Stimulated activated naive B cell treated with anti-CD40 and anti-IgM and Interleukin-4, amounts not matched to agents 10 μg/mL and 1 μg/mL and 100 μg/mL, for 72 hours (primary cell): ENCODE data around the gene PPP1R13L.
"Not testable (repeated sequence)": the region's sequence is repeated elsewhere in the genome, so short reads cannot be mapped to it uniquely, and the experiment has no call there.

Experiments used
- ATAC-seq, 2 donors: fragments of 150-1000 bp; cut with Tn5 transposase; replicated peaks; 2 replicates each; pipeline ENCODE4 v1.10.0; 2021; ENCODE audit warnings: moderate library complexity in 1 of 2
- DNase-seq: peaks from one replicate; pipeline ENCODE4 v3.0.0; 2021
- H3K27ac Mint-ChIP-seq: one replicate; pipeline ENCODE4 v1.8.0; 2022; ENCODE audit warnings: mild to moderate bottlenecking, mixed read lengths
- H3K27me3 Mint-ChIP-seq, 2 donors: one replicate each; pipeline ENCODE4 v1.8.0; 2022; ENCODE audit warnings: mixed read lengths in 2 of 2
- H3K36me3 Mint-ChIP-seq, 2 donors: one replicate each; pipeline ENCODE4 v1.8.0; 2022; ENCODE audit warnings: mixed read lengths in 2 of 2, mild to moderate bottlenecking in 1 of 2
- H3K4me1 Mint-ChIP-seq, 2 donors: one replicate each; pipeline ENCODE4 v1.8.0; 2022; ENCODE audit warnings: mixed read lengths in 2 of 2, mild to moderate bottlenecking in 1 of 2
- H3K4me3 Mint-ChIP-seq, 2 donors: one replicate each; pipeline ENCODE4 v1.8.0; 2022; ENCODE audit warnings: mild to moderate bottlenecking in 2 of 2, mixed read lengths in 2 of 2, moderate library complexity in 1 of 2
- H3K9me3 Mint-ChIP-seq, 2 donors: one replicate each; pipeline ENCODE4 v1.8.0; 2022; ENCODE audit warnings: mixed read lengths in 2 of 2, mild to moderate bottlenecking in 1 of 2

PPP1R13L gene

DNA sequence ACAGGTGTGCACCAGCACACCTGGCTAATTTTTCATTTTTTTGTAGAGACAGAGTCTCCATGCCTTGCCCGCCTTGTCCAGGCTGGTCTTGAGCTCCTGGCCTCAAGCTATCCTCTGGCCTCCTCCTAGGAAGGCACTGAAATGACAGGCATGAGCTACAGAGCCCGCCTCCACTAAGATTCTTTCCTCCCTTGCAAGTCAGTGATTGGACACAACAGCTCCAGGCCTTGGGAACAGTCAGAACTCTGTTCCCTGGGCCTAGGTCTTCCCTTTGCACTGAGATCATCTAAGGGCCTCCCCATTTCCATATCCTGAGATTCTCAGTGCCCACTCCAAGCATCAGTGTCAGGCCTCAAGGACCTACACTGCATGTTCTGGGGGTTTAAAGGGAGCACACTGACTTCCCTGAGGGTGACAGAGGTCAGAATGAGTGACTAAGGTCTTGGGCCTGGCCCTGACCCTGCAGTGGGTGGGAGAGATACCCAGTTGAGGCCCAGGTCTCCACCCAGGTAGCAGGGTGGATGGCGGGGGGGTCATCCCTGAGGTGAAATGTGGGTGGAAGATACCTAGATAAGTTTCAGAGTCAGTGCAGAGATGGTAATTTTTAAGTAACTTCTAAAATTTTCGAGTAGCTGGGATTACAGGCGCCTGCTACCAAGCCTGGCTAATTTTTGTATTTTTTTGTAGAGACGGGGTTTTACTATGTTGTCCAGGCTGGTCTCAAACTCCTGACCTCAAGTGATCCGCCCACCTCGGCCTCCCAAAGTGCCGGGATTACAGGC lies 36.2 kb upstream of the PPP1R13L start:
- H3K4me1 Mint-ChIP-seq: peaks cover 42 to 52% of the 10 kb centered on the region in 2 donors

DNA sequence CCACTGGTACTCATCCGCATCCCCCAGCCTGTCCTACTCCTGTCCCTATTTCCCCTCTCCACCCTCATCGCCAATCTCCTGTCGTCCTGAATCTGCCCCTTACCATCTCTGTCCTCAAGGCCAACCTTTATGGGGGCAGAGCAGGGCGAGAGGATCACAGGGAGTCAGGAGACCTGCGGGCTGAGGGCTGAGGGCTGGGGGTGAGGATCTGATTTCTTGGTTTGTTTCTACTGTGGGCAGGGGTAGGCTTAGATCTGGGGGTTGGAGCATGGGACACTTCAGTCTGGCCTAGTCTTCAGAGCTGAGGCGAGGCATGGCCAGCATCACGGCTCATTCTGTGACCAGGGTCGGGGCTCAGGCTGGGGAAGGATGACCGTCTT lies 35.4 kb upstream of the PPP1R13L start:
- DNase-seq (no peak), ATAC-seq (no peak)
- Mint-ChIP-seq H3K4me1 (peaks cover 38 to 46% of the 10 kb centered on the region in 2 donors), H3K27me3 (no peaks in the 10 kb centered on the region), H3K36me3 (no peaks in the 10 kb centered on the region), H3K9me3 (no peaks in the 10 kb centered on the region), H3K27ac (peak overlapping the region; percentile 63), H3K4me3 (peak overlapping the region; percentile 80 to 83)

More for the DNA sequence above, 36.2 kb upstream of the PPP1R13L start:
- Mint-ChIP-seq H3K36me3 (peaks cover 0 to 3% of the 10 kb centered on the region in 2 donors), H3K27me3 (no peaks in the 10 kb centered on the region), H3K9me3 (no peaks in the 10 kb centered on the region), H3K4me3 (peak overlapping the region; percentile 80 to 83), H3K27ac (no peak overlapping the region)
- no peak for DNase-seq
- ATAC-seq: no peak

DNA sequence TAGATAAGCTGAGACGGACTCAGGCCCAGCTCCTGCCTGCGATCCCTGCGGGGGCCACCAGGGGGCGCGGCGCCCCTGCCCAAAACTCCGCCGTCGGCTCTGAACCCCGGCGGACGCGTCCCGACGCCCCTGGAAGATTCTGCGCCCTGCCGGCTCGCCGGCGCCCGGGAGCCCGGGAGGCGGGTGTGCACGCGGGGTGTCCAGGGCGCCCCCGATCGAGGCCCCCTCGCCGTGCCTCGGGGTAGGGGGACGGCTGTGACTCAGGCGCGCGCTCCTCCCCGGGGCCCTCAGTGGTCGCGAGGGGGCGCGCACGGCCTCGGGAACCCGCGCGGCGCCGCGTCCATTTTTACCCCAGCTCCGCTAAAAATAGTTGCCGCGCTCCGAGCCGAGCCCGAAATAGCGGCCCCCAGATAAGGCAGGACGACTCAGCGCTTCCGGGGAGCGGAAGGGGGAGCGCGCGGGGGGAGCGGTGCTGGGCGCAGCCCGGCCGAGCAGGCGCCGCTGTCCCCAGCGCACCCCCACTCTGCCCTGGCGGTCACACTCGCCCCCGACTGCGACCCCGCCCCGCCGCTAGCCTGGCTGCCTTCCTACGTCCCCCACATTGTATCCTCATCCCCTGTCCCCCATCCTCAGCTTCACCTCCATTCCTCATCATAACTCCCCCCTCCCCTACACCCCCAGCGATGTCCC lies 34.8 kb upstream of the PPP1R13L start:
- Mint-ChIP-seq H3K9me3 (no peaks in the 10 kb centered on the region), H3K4me1 (peaks cover 33 to 41% of the 10 kb centered on the region in 2 donors), H3K27ac (peak overlapping the region; percentile 63), H3K27me3 (no peaks in the 10 kb centered on the region), H3K36me3 (no peaks in the 10 kb centered on the region), H3K4me3 (peak overlapping the region; percentile 80 to 83)
- peak; percentile 74 for DNase-seq
- peak; percentile 61 to 72 for ATAC-seq

DNA sequence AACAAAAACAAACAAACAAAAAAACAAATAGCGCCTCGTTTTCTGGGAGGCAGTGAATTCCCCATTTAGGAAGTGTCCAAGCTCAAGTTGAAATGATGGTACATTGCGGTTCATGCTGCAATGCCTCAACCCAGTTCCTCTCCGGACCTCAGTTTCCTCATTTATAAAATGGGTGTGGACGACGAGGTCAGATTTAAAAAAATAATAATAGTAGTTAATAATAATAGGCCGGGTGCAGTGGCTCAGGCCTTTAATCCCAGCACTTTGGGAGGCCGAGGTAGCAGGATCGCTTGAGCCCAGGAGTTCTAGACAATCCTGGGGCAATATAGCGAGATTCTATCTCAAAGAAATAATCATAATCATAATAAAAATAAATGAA lies 34.3 kb upstream of the PPP1R13L start:
- H3K27ac Mint-ChIP-seq: no peak overlapping the region
- H3K27me3 Mint-ChIP-seq: no peaks in the 10 kb centered on the region
- peak overlapping the region; percentile 80 to 83 for H3K4me3 Mint-ChIP-seq
- H3K4me1 Mint-ChIP-seq: peaks cover 28 to 35% of the 10 kb centered on the region in 2 donors
- DNase-seq (no peak), ATAC-seq (no peak)
- H3K36me3 Mint-ChIP-seq: no peaks in the 10 kb centered on the region
- H3K9me3 Mint-ChIP-seq: no peaks in the 10 kb centered on the region

DNA sequence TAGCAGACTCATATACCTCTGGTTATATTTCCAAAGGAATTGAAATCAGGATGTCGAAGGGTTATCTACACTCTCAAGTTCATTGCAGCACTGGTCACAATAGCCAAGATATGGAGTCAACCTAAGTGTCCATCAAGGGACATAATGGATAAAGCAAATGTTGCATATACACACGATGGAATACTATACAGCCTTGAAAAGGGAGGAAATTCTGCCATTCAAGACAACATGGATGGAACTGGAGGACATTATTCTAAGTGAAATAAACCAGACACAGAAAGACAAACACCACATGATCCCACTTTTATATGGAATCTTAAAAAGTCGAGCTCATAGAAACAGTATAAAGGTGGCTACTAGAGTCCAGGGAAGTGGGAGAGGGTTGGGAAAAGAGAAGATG lies 32.5 kb upstream of the PPP1R13L start:
- Mint-ChIP-seq H3K4me3 (no peak overlapping the region), H3K36me3 (no peaks in the 10 kb centered on the region), H3K27me3 (no peaks in the 10 kb centered on the region), H3K27ac (no peak overlapping the region), H3K9me3 (no peaks in the 10 kb centered on the region), H3K4me1 (peaks cover 14 to 17% of the 10 kb centered on the region in 2 donors)
- no peak for ATAC-seq
- no peak for DNase-seq

DNA sequence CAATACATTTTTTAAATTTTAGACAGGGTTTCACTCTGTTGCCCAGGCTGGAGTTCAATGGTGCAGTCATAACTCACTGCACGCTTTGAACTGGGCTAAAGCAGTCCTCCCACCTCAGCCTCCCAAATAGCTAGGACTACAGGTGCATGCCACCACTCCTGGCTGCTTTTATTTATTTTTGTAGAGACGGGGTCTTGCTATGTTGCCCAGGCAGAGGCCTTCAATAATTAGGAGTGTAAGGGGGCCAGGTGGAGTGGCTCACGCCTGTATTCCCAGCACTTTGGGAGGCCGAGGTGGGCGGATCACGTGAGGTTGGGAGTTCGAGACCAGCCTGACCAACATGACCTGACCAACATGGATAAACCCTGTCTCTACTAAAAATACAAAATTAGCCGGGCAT lies 27.7 kb upstream of the PPP1R13L start:
- not testable (repeated sequence) for H3K27ac Mint-ChIP-seq, ATAC-seq, DNase-seq

DNA sequence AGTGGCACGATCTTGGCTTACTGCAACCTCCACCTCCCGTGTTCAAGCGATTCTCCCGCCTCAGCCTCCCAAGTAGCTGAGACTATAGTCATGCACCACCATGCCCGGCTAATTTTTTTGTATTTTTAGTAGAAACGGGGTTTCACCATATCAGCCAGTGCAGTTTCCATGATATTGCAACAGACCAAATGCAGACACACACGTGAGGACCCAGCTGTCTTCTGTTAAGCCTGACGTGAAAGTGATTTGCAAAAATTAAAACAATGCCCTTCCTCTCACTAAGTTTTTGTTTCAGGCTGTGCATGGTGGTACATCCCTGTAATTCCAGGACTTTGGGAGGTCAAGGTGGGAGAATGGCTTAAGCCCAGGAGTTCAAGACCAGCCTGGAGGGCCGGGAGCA lies 26.1 kb upstream of the PPP1R13L start:
- not testable (repeated sequence) for DNase-seq, H3K27me3 Mint-ChIP-seq, H3K9me3 Mint-ChIP-seq, H3K36me3 Mint-ChIP-seq, H3K27ac Mint-ChIP-seq, H3K4me3 Mint-ChIP-seq
- peak; percentile 36 to 44 for ATAC-seq
- H3K4me1 Mint-ChIP-seq: peaks cover 3 to 19% of the 10 kb centered on the region in 2 donors

More for the DNA sequence above, 27.7 kb upstream of the PPP1R13L start:
- H3K4me1 Mint-ChIP-seq: peaks cover 3 to 11% of the 10 kb centered on the region in 2 donors
- not testable (repeated sequence) for H3K36me3 Mint-ChIP-seq, H3K9me3 Mint-ChIP-seq, H3K4me3 Mint-ChIP-seq, H3K27me3 Mint-ChIP-seq

DNA sequence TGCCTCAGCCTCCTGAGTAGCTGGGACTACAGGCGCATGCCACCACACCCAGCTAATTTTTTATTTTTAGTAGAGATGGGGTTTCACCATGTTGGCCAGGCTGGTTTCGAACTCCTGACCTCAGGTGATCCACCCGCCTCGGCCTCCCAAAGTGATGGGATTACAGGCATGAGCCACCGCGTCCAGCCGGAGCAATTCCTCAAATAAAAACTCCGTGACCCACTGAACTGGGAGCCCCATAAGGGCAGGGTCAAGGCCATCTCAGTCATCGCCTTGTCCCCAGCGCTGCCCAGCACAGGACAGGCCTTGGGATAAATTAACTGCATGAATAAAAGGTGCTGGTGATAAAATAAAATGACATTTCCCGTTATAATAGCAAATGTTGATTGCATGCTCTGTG lies 25.0 kb upstream of the PPP1R13L start:
- not testable (repeated sequence) for DNase-seq, H3K36me3 Mint-ChIP-seq, H3K9me3 Mint-ChIP-seq, ATAC-seq, H3K27ac Mint-ChIP-seq, H3K27me3 Mint-ChIP-seq, H3K4me3 Mint-ChIP-seq
- peaks cover 5 to 19% of the 10 kb centered on the region in 2 donors for H3K4me1 Mint-ChIP-seq

DNA sequence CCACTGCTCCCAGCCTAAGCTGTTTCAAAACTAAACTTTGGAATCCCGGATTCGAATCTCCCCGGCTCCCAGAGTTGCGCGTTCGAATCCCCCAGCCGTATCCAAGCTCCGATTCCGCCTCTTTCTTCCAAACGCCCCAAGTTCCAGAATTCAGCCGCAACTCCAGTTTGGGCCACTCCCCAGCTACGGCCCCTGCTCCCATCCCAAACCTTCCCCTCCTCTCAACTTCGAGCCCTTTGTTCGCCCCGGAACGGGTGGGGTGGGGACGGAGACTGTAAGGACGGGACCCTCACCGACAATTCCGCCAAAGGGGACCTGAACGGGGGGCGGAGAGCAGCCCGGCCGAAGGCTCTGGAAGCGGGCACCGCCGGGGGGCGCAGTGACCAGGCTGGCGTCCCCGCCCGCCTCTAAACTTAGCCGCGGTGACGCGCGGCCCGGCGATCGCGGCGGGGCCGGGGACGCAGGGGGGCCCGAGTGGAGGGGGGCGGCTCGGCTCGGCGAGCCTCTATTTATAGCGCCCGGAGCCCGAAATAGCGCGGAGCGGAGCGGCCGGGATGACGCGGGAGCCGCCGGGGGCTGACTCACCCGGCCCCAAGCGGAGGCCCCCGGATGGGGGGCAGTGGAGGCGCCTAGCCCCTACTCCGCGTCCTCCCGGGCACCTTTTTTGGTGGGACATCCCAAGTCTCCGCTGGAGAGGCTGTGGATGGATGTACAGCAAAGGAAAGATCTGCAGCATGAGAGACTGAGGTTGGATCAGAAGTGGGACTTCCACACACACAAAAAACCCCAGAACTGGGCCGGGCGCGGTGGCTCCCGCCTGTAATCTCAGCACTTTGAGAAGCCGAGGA lies 23.7 kb upstream of the PPP1R13L start:
- H3K4me1 Mint-ChIP-seq: peaks cover 9 to 30% of the 10 kb centered on the region in 2 donors
- peaks cover 6 to 8% of the 10 kb centered on the region in 2 donors for H3K27me3 Mint-ChIP-seq
- peaks cover 0 to 1% of the 10 kb centered on the region in 2 donors for H3K36me3 Mint-ChIP-seq
- ATAC-seq (no peak), DNase-seq (no peak)
- H3K4me3 Mint-ChIP-seq: peak overlapping the region; percentile 84 to 87
- H3K27ac Mint-ChIP-seq: no peak overlapping the region
- H3K9me3 Mint-ChIP-seq: no peaks in the 10 kb centered on the region

DNA sequence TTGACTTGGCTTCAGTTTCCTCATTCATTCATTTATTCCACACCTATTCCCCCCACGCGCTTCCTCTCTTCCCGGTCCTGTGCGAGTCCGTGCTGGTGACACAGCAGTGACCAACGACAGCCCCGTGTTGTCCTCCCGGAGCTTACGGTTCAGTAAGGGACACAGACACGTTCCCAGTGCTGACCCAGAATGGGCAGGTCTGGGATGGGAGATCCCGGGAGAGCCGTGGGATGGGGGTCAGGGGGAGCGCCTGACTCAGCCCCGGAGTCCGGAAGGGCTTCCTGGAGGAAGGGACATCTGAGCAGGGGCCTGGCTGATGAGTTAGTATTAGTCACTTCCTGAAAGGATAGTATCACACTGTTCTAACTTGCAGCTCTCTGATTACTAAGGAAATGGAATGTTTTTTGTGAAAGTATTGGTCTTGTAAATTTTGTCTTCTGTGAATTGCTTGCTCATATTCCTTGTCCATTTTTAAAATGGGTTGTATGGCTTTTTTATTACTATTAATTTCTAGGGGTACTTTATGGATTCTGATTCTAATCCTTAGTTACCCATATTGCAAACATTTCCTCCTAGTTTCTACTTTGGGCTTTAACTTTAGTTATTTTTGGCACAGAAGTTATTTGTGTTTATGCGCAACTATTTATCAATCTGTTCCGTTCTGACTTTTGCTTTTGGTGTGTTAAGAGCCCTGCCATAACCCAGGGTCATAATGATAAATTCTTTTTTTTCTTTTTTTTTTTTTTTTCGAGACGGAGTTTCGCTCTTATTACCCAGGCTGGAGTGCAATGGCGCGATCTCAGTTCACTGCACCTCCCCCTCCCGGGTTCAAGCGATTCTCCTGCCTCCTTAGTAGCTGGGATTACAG lies 19.6 kb upstream of the PPP1R13L start:
- H3K27ac Mint-ChIP-seq: peak overlapping the region; percentile 98
- no peak for DNase-seq

DNA sequence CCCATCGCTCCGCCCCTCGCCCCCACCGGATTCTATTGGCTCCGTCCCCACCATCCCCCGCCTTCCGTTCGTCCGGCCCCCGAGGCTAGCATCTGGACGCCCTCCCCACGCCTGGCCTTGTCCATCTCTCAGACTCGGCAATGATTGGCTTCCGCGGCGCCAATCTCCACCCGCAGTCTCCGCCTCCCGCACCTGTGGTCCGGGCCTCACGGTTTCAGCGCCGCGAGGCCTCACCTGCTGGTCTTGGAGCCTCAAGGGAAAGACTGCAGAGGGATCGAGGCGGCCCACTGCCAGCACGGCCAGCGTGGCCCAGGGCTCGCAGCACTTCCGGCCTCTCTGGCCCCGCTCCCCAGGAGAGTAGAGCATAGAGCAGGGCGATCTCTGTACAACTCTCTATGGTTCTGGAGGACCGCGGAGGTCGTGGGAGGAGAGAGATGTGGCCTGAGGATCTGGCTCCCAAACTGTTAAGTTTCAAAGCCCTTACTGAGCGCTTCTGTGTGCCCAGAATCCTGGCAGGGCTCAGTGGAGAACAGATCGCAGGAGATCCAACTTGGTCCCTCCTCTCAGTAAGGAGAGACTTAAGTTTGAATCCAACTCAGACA lies 18.8 kb upstream of the PPP1R13L start, which contains the start of gene ERCC1:
Gene ERCC1, minus strand, starts transcription at position 329 of the 602 bp plus-strand sequence. CDS start 543 bp downstream, outside the sequence.
- ATAC-seq (peak; percentile 79 to 83), DNase-seq (peak; percentile 90)
- H3K9me3 Mint-ChIP-seq: no peaks in the 10 kb centered on the region
- peak within 1 kb of the TSS; percentile 96 to 98 for H3K4me3 Mint-ChIP-seq
- peak within 1 kb of the TSS; percentile 98 for H3K27ac Mint-ChIP-seq
- peaks cover 6 to 8% of the 10 kb centered on the region in 2 donors for H3K27me3 Mint-ChIP-seq
- H3K4me1 Mint-ChIP-seq: peaks cover 45 to 76% of the 10 kb centered on the region in 2 donors
- H3K36me3 Mint-ChIP-seq: peaks cover 22 to 30% of the 10 kb centered on the region in 2 donors

More for the DNA sequence above, 19.6 kb upstream of the PPP1R13L start:
- Mint-ChIP-seq H3K9me3 (no peaks in the 10 kb centered on the region), H3K4me1 (peaks cover 39 to 69% of the 10 kb centered on the region in 2 donors), H3K27me3 (peaks cover 6 to 8% of the 10 kb centered on the region in 2 donors), H3K4me3 (peak overlapping the region; percentile 96 to 98), H3K36me3 (peaks cover 22 to 23% of the 10 kb centered on the region in 2 donors)
- peak; percentile 20 to 39 for ATAC-seq

DNA sequence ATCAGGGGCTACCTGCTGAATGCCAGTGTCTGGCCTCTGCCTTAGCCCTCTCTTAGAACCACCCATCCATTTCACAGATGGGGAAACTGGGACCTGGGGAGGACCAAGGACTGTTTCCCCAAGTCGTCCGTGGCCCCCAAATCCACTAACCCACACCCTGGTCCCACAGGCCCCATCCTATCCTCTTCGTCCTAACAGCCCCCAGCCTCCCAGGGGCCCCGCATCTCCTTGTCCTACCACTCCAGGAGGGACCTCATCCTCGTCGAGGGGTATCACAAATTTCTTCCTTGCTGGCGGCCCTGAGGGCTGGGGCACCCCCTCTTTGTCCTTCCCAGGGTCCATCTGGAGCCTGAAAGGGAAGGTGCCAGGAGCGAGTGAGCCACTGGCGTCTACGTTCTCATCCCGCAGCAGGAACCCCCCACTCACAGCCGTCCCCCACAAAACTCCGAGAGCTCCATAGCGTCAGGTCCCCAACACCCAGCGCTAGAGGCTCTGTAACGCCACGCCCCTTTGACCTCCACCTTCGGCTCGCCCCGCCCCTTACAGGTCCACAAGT lies 18.2 kb upstream of the PPP1R13L start:
- Mint-ChIP-seq H3K4me1 (peaks cover 46 to 76% of the 10 kb centered on the region in 2 donors), H3K27ac (peak overlapping the region; percentile 98), H3K4me3 (peak overlapping the region; percentile 96 to 98), H3K27me3 (peaks cover under 1 to 4% of the 10 kb centered on the region in 2 donors), H3K36me3 (peaks cover 26 to 33% of the 10 kb centered on the region in 2 donors), H3K9me3 (no peaks in the 10 kb centered on the region)
- DNase-seq: no peak
- ATAC-seq: no peak
